ENCODE measurements around the gene ARL6.

ARL6 gene

GRCh38 chr3:97793420-97794019 is 29.0 kb downstream of the ARL6 start:
- H3K9ac ChIP-seq (ENCODE audit: low read length): no peak overlapping the region
- no peaks in the 10 kb centered on the region for H3K27me3 ChIP-seq (ENCODE audit: control insufficient read depth, insufficient read depth, low read length)
- no peak overlapping the region for H3K4me3 ChIP-seq (ENCODE audit: low read length)
- no peaks in the 10 kb centered on the region for H3K4me1 ChIP-seq (ENCODE audit: control insufficient read depth, insufficient read depth, low read length)
- H3K9me3 ChIP-seq (ENCODE audit: control insufficient read depth, low read length): no peaks in the 10 kb centered on the region
- no peaks in the 10 kb centered on the region for H3K36me3 ChIP-seq (ENCODE audit: control insufficient read depth, insufficient read depth, low read length)

- H3K27me3 ChIP-seq (ENCODE audit: control insufficient read depth, insufficient read depth, low read length): no peaks in the 10 kb centered on the region
- H3K36me3 ChIP-seq (ENCODE audit: control insufficient read depth, insufficient read depth, low read length): no peaks in the 10 kb centered on the region
- no peaks in the 10 kb centered on the region for H3K4me1 ChIP-seq (ENCODE audit: control insufficient read depth, insufficient read depth, low read length)
- H3K9me3 ChIP-seq (ENCODE audit: control insufficient read depth, low read length): no peaks in the 10 kb centered on the region
- no peak overlapping the region for H3K9ac ChIP-seq (ENCODE audit: low read length)
- no peak overlapping the region for H3K4me3 ChIP-seq (ENCODE audit: low read length)
Observed at GRCh38 chr3:97795951-97796350, 31.4 kb downstream of the ARL6 start.

- H3K9ac ChIP-seq (ENCODE audit: low read length): no peak overlapping the region
- no peak overlapping the region for H3K4me3 ChIP-seq (ENCODE audit: low read length)
- no peaks in the 10 kb centered on the region for H3K36me3 ChIP-seq (ENCODE audit: control insufficient read depth, insufficient read depth, low read length)
- no peaks in the 10 kb centered on the region for H3K9me3 ChIP-seq (ENCODE audit: control insufficient read depth, low read length)
- no peaks in the 10 kb centered on the region for H3K4me1 ChIP-seq (ENCODE audit: control insufficient read depth, insufficient read depth, low read length)
- H3K27me3 ChIP-seq (ENCODE audit: control insufficient read depth, insufficient read depth, low read length): no peaks in the 10 kb centered on the region
Observed at GRCh38 chr3:97804471-97804870, 39.9 kb downstream of the ARL6 start.

- Histone ChIP-seq H3K36me3 (ENCODE audit: control insufficient read depth, insufficient read depth, low read length) (no peaks in the 10 kb centered on the region), H3K9ac (ENCODE audit: low read length) (no peak overlapping the region), H3K4me1 (ENCODE audit: control insufficient read depth, insufficient read depth, low read length) (no peaks in the 10 kb centered on the region), H3K4me3 (ENCODE audit: low read length) (no peak overlapping the region), H3K9me3 (ENCODE audit: control insufficient read depth, low read length) (no peaks in the 10 kb centered on the region), H3K27me3 (ENCODE audit: control insufficient read depth, insufficient read depth, low read length) (no peaks in the 10 kb centered on the region)
Observed at GRCh38 chr3:97810779-97811390, 46.3 kb downstream of the ARL6 start.

- Histone ChIP-seq H3K36me3 (ENCODE audit: control insufficient read depth, insufficient read depth, low read length) (no peaks in the 10 kb centered on the region), H3K9me3 (ENCODE audit: control insufficient read depth, low read length) (no peaks in the 10 kb centered on the region), H3K9ac (ENCODE audit: low read length) (no peak overlapping the region), H3K4me3 (ENCODE audit: low read length) (no peak overlapping the region), H3K4me1 (ENCODE audit: control insufficient read depth, insufficient read depth, low read length) (no peaks in the 10 kb centered on the region), H3K27me3 (ENCODE audit: control insufficient read depth, insufficient read depth, low read length) (no peaks in the 10 kb centered on the region)
Observed at GRCh38 chr3:97815149-97815917, 50.8 kb downstream of the ARL6 start.

- H3K36me3 ChIP-seq (ENCODE audit: control insufficient read depth, insufficient read depth, low read length): no peaks in the 10 kb centered on the region
- H3K9ac ChIP-seq (ENCODE audit: low read length): no peak overlapping the region
- no peak overlapping the region for H3K4me3 ChIP-seq (ENCODE audit: low read length)
- H3K27me3 ChIP-seq (ENCODE audit: control insufficient read depth, insufficient read depth, low read length): no peaks in the 10 kb centered on the region
- H3K9me3 ChIP-seq (ENCODE audit: control insufficient read depth, low read length): no peaks in the 10 kb centered on the region
- H3K4me1 ChIP-seq (ENCODE audit: control insufficient read depth, insufficient read depth, low read length): no peaks in the 10 kb centered on the region
Observed at GRCh38 chr3:97816811-97817210, 52.3 kb downstream of the ARL6 start.

- Histone ChIP-seq H3K4me3 (ENCODE audit: low read length) (no peak overlapping the region), H3K27me3 (ENCODE audit: control insufficient read depth, insufficient read depth, low read length) (no peaks in the 10 kb centered on the region), H3K36me3 (ENCODE audit: control insufficient read depth, insufficient read depth, low read length) (no peaks in the 10 kb centered on the region), H3K9me3 (ENCODE audit: control insufficient read depth, low read length) (no peaks in the 10 kb centered on the region), H3K9ac (ENCODE audit: low read length) (no peak overlapping the region), H3K4me1 (ENCODE audit: control insufficient read depth, insufficient read depth, low read length) (no peaks in the 10 kb centered on the region)
Observed at GRCh38 chr3:97817965-97818364, 53.4 kb downstream of the ARL6 start.

- H3K27me3 ChIP-seq (ENCODE audit: control insufficient read depth, insufficient read depth, low read length): no peaks in the 10 kb centered on the region
- no peaks in the 10 kb centered on the region for H3K9me3 ChIP-seq (ENCODE audit: control insufficient read depth, low read length)
- no peak overlapping the region for H3K4me3 ChIP-seq (ENCODE audit: low read length)
- H3K36me3 ChIP-seq (ENCODE audit: control insufficient read depth, insufficient read depth, low read length): no peaks in the 10 kb centered on the region
- H3K9ac ChIP-seq (ENCODE audit: low read length): no peak overlapping the region
- H3K4me1 ChIP-seq (ENCODE audit: control insufficient read depth, insufficient read depth, low read length): no peaks in the 10 kb centered on the region
Observed at GRCh38 chr3:97820780-97821179, 56.2 kb downstream of the ARL6 start.

- Histone ChIP-seq H3K4me3 (ENCODE audit: low read length) (peak overlapping the region; percentile 76), H3K27me3 (ENCODE audit: control insufficient read depth, insufficient read depth, low read length) (no peaks in the 10 kb centered on the region), H3K9me3 (ENCODE audit: control insufficient read depth, low read length) (no peaks in the 10 kb centered on the region), H3K4me1 (ENCODE audit: control insufficient read depth, insufficient read depth, low read length) (no peaks in the 10 kb centered on the region), H3K36me3 (ENCODE audit: control insufficient read depth, insufficient read depth, low read length) (no peaks in the 10 kb centered on the region), H3K9ac (ENCODE audit: low read length) (peak overlapping the region; percentile 68)
Observed at GRCh38 chr3:97821287-97821773, 56.8 kb downstream of the ARL6 start.

GRCh38 chr3:97821774-97822358 is 57.3 kb downstream of the ARL6 start, which contains the start of gene CRYBG3:
Gene CRYBG3, plus strand, starts transcription at chr3:97822011. Its CDS starts 196 bp downstream, at chr3:97822207.
- no peaks in the 10 kb centered on the region for H3K36me3 ChIP-seq (ENCODE audit: control insufficient read depth, insufficient read depth, low read length)
- no peaks in the 10 kb centered on the region for H3K4me1 ChIP-seq (ENCODE audit: control insufficient read depth, insufficient read depth, low read length)
- no peaks in the 10 kb centered on the region for H3K9me3 ChIP-seq (ENCODE audit: control insufficient read depth, low read length)
- peak within 1 kb of the TSS; percentile 68 for H3K9ac ChIP-seq (ENCODE audit: low read length)
- no peaks in the 10 kb centered on the region for H3K27me3 ChIP-seq (ENCODE audit: control insufficient read depth, insufficient read depth, low read length)
- H3K4me3 ChIP-seq (ENCODE audit: low read length): peak within 1 kb of the TSS; percentile 76

- Histone ChIP-seq H3K9ac (ENCODE audit: low read length) (peak overlapping the region; percentile 68), H3K9me3 (ENCODE audit: control insufficient read depth, low read length) (no peaks in the 10 kb centered on the region), H3K4me3 (ENCODE audit: low read length) (peak overlapping the region; percentile 76)
Observed at GRCh38 chr3:97822359-97822775, 57.8 kb downstream of the ARL6 start.

More at GRCh38 chr3:97822359-97822775, 57.8 kb downstream of the ARL6 start:
- Histone ChIP-seq H3K4me1 (ENCODE audit: control insufficient read depth, insufficient read depth, low read length) (no peaks in the 10 kb centered on the region), H3K27me3 (ENCODE audit: control insufficient read depth, insufficient read depth, low read length) (no peaks in the 10 kb centered on the region), H3K36me3 (ENCODE audit: control insufficient read depth, insufficient read depth, low read length) (no peaks in the 10 kb centered on the region)
